Retinal pigment epithelial cell (primary cell): ENCODE results near the gene DSCAM.

Experiments used
- DNase-seq: peaks from one replicate; pipeline ENCODE4 v3.0.0-alpha.2; 2010; ENCODE audit warnings: low read depth
- H3K4me3 ChIP-seq: 2 replicates; pipeline ENCODE4 v1.5.1; 2011; ENCODE audit warnings: mild to moderate bottlenecking, low read length, control low read depth, moderate library complexity
- TF ChIP-seq, protein P1 (sequence below): conservative IDR thresholded peaks from 2 replicates; pipeline ENCODE4 v1.5.1; 2011; ENCODE audit warnings: low read depth, low read length, control low read depth, inconsistent platforms

DSCAM gene

DNA sequence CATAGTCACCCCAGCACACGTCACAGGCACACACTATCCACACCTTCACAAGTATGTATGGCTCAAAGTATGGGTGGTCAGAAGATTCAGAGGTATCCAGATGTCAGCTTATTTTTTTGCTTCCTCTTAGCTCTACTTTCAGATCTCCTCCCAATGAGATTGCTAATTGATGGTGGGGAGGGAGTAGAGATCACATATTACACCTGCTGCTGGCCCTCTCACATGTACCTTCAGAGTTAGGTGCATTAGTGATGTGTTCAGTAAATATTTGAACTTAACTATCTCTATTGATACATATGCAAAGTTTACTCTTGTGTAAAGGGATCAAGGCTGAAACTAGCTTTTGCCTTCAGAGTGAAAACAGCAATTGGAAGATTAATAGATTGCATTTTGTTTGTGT, 717.1 kb downstream of the DSCAM start:
- TF ChIP-seq, protein P1, sequence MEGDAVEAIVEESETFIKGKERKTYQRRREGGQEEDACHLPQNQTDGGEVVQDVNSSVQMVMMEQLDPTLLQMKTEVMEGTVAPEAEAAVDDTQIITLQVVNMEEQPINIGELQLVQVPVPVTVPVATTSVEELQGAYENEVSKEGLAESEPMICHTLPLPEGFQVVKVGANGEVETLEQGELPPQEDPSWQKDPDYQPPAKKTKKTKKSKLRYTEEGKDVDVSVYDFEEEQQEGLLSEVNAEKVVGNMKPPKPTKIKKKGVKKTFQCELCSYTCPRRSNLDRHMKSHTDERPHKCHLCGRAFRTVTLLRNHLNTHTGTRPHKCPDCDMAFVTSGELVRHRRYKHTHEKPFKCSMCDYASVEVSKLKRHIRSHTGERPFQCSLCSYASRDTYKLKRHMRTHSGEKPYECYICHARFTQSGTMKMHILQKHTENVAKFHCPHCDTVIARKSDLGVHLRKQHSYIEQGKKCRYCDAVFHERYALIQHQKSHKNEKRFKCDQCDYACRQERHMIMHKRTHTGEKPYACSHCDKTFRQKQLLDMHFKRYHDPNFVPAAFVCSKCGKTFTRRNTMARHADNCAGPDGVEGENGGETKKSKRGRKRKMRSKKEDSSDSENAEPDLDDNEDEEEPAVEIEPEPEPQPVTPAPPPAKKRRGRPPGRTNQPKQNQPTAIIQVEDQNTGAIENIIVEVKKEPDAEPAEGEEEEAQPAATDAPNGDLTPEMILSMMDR = no peak
- no peak for DNase-seq
- H3K4me3 ChIP-seq = no peak overlapping the region

DNA sequence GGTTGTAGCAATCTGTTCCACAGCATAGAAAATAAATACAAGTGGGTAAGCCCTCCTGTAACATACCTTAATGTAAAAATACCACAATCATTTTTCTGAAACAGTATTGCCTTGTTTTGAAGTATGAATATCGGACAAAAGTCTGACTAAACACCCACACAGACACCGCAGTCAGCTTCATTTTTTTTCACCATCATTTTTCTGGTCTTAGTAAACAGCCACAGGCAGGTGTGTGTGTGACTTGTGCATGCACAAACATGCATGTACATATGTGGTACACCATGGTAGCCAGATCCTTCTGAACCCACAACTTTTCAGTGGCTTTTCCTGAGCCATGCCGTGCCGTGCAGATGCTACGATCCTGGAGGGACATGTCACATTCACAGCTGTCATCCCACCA, 718.1 kb downstream of the DSCAM start:
- TF ChIP-seq, protein P1 = no peak
- DNase-seq = no peak

DNA sequence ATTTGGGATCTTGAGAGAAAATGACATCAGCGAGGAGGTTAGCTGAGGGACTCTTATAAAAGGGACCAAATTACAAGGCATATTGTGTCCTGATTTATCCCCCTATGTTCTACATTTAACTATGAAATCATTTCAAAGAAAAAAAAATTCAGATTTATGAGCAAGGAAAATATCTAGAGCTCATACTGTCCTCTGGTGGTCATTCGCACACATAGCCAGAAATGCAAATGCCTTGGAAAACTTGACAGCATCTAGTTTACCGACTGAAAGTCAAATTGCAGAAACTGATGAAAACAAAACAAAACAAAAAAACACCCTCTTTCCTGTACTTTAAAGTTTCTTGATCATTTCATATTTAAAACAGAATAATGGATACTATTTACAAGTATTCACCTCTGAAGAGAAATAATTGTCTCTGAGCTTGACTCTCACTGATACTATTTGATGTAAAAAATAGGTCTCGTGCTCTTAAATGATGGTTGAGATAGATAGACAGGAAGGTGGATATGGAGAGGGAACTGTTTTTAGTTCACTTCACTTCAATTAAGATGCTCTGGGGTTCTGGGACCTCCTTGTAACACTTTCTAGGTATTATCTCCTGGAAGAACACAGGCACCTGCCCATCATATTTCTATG, 725.9 kb downstream of the DSCAM start:
- TF ChIP-seq, protein P1 = peak; percentile 99
- H3K4me3 ChIP-seq = no peak overlapping the region
- DNase-seq = peak; percentile 2

More for the DNA sequence above, 718.1 kb downstream of the DSCAM start:
- H3K4me3 ChIP-seq = no peak overlapping the region

DNA sequence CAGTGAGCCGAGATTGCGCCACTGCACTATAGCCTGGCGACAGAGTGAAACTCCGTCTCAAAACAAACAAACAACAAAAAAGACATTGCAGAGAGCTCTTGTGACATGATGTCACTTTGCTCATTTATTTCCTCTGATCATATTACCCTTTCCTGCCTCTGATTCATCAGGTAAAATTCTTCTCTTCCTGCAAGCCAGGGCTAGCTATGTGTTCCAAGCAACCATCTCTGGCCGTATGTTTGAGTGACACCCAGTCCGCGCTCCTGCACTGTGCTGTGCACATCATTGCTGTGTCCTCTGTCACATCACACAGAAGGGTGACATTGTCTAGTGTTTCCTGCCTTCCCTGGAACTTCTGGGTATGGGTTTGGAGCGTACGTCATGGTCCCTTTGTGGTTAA, 728.4 kb downstream of the DSCAM start:
- no peak for DNase-seq
- H3K4me3 ChIP-seq = no peak overlapping the region
- TF ChIP-seq, protein P1 = no peak

DNA sequence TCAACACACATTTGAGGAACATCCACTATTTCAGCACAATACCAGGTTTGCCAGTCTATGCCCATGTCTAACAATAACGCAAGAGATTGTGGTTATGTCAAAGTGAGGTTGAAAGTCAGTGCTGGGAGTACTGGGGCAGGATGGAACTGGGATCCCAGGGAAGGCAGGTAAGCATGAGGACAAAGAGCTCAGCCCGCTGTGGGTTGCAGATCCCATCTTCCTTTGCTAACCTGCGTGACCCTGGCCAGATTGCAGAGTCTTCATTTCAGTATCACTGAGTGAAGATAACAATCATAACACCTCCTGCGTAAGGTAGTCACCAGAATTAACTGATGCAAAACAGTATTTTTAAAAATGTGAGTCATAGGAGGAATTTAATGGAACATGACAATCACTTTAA, 729.7 kb downstream of the DSCAM start:
- TF ChIP-seq, protein P1 = no peak
- no peak overlapping the region for H3K4me3 ChIP-seq
- DNase-seq = no peak

DNA sequence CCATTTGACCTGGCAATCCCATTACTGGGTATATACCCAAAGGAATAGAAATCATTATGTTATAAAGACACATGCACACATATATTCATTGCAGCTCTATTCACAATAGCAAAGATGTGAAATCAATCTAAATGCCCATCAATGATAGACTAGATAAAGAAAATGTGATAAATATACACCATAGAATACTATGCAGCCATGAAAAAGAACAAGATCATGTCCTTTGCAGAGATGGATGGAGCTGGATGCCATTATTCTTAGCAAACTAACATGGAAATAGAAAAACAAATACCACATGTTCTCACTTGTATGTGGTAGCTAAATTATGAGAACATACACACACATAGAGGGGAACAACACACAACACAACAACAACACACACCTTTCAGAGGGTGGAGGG, 731.2 kb downstream of the DSCAM start:
- H3K4me3 ChIP-seq = no peak overlapping the region
- TF ChIP-seq, protein P1 = no peak
- no peak for DNase-seq

DNA sequence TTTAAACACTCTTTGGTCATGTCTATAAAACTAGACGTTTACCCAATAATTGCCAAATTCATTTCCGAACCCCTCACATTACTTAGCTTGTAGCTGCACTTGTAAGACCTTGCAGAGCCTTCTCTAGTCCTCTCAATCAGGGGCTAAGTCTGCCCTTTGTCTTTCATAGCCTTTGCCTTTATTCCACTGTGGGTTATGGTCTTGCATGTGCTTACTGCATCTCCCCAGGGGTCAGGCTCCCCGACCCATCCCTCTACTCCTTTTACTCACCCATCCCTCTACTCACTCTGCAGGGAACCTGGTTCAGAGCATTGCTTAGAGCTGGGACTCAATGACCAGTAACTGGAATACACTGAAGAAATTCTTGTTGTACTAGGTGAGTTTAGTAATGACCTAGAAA, 744.3 kb downstream of the DSCAM start:
- no peak for DNase-seq
- no peak overlapping the region for H3K4me3 ChIP-seq
- TF ChIP-seq, protein P1 = no peak
